ENCODE results near the gene CNFN.

The CNFN gene

GRCh38 chr19:42370626-42371175, 19.4 kb downstream of the CNFN start:
- no peak for DNase-seq

- DNase-seq: no peak
Measured at GRCh38 chr19:42370068-42370520, 20.0 kb downstream of the CNFN start.

- DNase-seq: no peak
Measured at GRCh38 chr19:42369433-42370067, 20.5 kb downstream of the CNFN start.

- DNase-seq: no peak
Measured at GRCh38 chr19:42368765-42369164, 21.3 kb downstream of the CNFN start.

GRCh38 chr19:42368360-42368759, 21.7 kb downstream of the CNFN start:
- DNase-seq: no peak

GRCh38 chr19:42367929-42368328, 22.2 kb downstream of the CNFN start:
- DNase-seq: no peak

- DNase-seq: no peak
Measured at GRCh38 chr19:42366673-42367072, 23.4 kb downstream of the CNFN start.

GRCh38 chr19:42363614-42364346, 26.3 kb downstream of the CNFN start:
- no peak for DNase-seq

GRCh38 chr19:42362891-42363440, 27.1 kb downstream of the CNFN start:
- no peak for DNase-seq

- no peak for DNase-seq
Measured at GRCh38 chr19:42362342-42362741, 27.8 kb downstream of the CNFN start.

GRCh38 chr19:42361545-42361910, 28.6 kb downstream of the CNFN start:
- no peak for DNase-seq

GRCh38 chr19:42360787-42361544, 29.1 kb downstream of the CNFN start:
- DNase-seq: no peak

- no peak for DNase-seq
Measured at GRCh38 chr19:42357290-42357689, 32.8 kb downstream of the CNFN start.

GRCh38 chr19:42356686-42357085, 33.4 kb downstream of the CNFN start:
- DNase-seq: no peak

- DNase-seq: no peak
Measured at GRCh38 chr19:42355896-42356295, 34.2 kb downstream of the CNFN start.

GRCh38 chr19:42353341-42354015, 36.6 kb downstream of the CNFN start:
- DNase-seq: no peak

- no peak for DNase-seq
Measured at GRCh38 chr19:42352301-42353259, 37.5 kb downstream of the CNFN start.

GRCh38 chr19:42351079-42351735, 38.9 kb downstream of the CNFN start:
- DNase-seq: no peak

- no peak for DNase-seq
Measured at GRCh38 chr19:42350417-42350816, 39.7 kb downstream of the CNFN start.

GRCh38 chr19:42349378-42350107, 40.6 kb downstream of the CNFN start:
- DNase-seq: no peak
